Fibroblast of skin of scalp (primary cell): ENCODE results near the gene C2CD4C.
"Not testable (repeated sequence)": the region's sequence is repeated elsewhere in the genome, so short reads cannot be mapped to it uniquely, and the experiment has no call there.

Experiments
- DNase-seq: peaks from one replicate; pipeline ENCODE4 v3.0.0-alpha.2; 2013

C2CD4C gene

GRCh38 chr19:364496-365287 lies 44.3 kb downstream of the C2CD4C start:
- DNase-seq, result no peak

GRCh38 chr19:362683-363082 lies 46.3 kb downstream of the C2CD4C start:
- no peak for DNase-seq

GRCh38 chr19:362154-362553 lies 46.8 kb downstream of the C2CD4C start:
- no peak for DNase-seq

GRCh38 chr19:359653-359925 lies 49.4 kb downstream of the C2CD4C start:
- no peak for DNase-seq

- DNase-seq, result not testable (repeated sequence)
These were observed 53.4 kb downstream of the C2CD4C start for GRCh38 chr19:355536-355935.
